GM18907 (cell line): Measurements from ENCODE around the gene TSPAN13.

Source experiments
- ATAC-seq: cut with Tn5 transposase; IDR thresholded peaks from one replicate; pipeline ENCODE4 v1.9.1; 2021; ENCODE audit warnings: mild to moderate bottlenecking, moderate library complexity; ENCODE audit not compliant: unreplicated experiment

The TSPAN13 gene

GRCh38 chr7:16810112-16810511 is 56.6 kb downstream of the TSPAN13 start:
- ATAC-seq = no peak

GRCh38 chr7:16810573-16810972 is 57.0 kb downstream of the TSPAN13 start:
- no peak for ATAC-seq

GRCh38 chr7:16811551-16811950 is 58.0 kb downstream of the TSPAN13 start:
- ATAC-seq = no peak

GRCh38 chr7:16812542-16813231 is 59.1 kb downstream of the TSPAN13 start:
- no peak for ATAC-seq

- no peak for ATAC-seq
Observed at GRCh38 chr7:16813232-16813616, 59.7 kb downstream of the TSPAN13 start.

- ATAC-seq = no peak
Observed at GRCh38 chr7:16815001-16815400, 61.4 kb downstream of the TSPAN13 start.

- no peak for ATAC-seq
Observed at GRCh38 chr7:16816824-16817223, 63.3 kb downstream of the TSPAN13 start.

- no peak for ATAC-seq
Observed at GRCh38 chr7:16817536-16817935, 64.0 kb downstream of the TSPAN13 start.

- no peak for ATAC-seq
Observed at GRCh38 chr7:16818732-16819131, 65.2 kb downstream of the TSPAN13 start.

- no peak for ATAC-seq
Observed at GRCh38 chr7:16822029-16822428, 68.5 kb downstream of the TSPAN13 start.

GRCh38 chr7:16826060-16826459 is 72.5 kb downstream of the TSPAN13 start:
- ATAC-seq = no peak

- no peak for ATAC-seq
Observed at GRCh38 chr7:16833373-16833772, 79.8 kb downstream of the TSPAN13 start.
